Hepatocyte (in vitro differentiated cells): ENCODE results near the gene SET.

Source experiments
- EZH2 ChIP-seq: fragments of 200-600 bp; sonication (generic); IDR thresholded peaks from 2 replicates; pipeline ENCODE4 v1.6.1; 2016; ENCODE audit warnings: antibody characterized with exemption, mild to moderate bottlenecking, borderline replicate concordance
- EZH2phosphoT487 ChIP-seq: fragments of 200-600 bp; sonication (generic); IDR thresholded peaks from one replicate; pipeline ENCODE4 v1.6.1; 2018; ENCODE audit warnings: antibody characterized with exemption, mild to moderate bottlenecking, low read depth, moderate library complexity; ENCODE audit not compliant: unreplicated experiment, severe bottlenecking
- TF ChIP-seq, protein P1 (sequence below): fragments of 200-600 bp; sonication (generic); IDR thresholded peaks from 2 replicates; pipeline ENCODE4 v1.5.1; 2016; ENCODE audit warnings: antibody characterized with exemption, mild to moderate bottlenecking; ENCODE audit not compliant: poor library complexity

- TF ChIP-seq, protein P1, sequence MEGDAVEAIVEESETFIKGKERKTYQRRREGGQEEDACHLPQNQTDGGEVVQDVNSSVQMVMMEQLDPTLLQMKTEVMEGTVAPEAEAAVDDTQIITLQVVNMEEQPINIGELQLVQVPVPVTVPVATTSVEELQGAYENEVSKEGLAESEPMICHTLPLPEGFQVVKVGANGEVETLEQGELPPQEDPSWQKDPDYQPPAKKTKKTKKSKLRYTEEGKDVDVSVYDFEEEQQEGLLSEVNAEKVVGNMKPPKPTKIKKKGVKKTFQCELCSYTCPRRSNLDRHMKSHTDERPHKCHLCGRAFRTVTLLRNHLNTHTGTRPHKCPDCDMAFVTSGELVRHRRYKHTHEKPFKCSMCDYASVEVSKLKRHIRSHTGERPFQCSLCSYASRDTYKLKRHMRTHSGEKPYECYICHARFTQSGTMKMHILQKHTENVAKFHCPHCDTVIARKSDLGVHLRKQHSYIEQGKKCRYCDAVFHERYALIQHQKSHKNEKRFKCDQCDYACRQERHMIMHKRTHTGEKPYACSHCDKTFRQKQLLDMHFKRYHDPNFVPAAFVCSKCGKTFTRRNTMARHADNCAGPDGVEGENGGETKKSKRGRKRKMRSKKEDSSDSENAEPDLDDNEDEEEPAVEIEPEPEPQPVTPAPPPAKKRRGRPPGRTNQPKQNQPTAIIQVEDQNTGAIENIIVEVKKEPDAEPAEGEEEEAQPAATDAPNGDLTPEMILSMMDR = no peak
- TF ChIP-seq EZH2 (no peak), EZH2phosphoT487 (no peak)
Observed at GRCh38 chr9:128735373-128735772, 46.4 kb downstream of the SET start.
